ENCODE measurements around the gene POLR3E. TPM values are rescaled to one million over a fixed set of nuclear protein-coding genes. Genes with fewer than 3 reads are reported as not detected.
A peak's percentile ranks its signal among the peaks of the same experiment; 100 is the strongest.
"Not testable (repeated sequence)": the region's sequence is repeated elsewhere in the genome, so short reads cannot be mapped to it uniquely, and the experiment has no call there.

Gene POLR3E
- total RNA-seq, 1 donor from 2014 or later, result 31.0 TPM

- no peak for DNase-seq (ENCODE audit: low read depth in 2 of 2)
These were observed 63.9 kb downstream of the POLR3E start for GRCh38 chr16:22360963-22361659.

GRCh38 chr16:22364241-22364640, 67.0 kb downstream of the POLR3E start:
- DNase-seq (ENCODE audit: low read depth in 2 of 2), result no peak

- DNase-seq (ENCODE audit: low read depth in 2 of 2), result no peak
These were observed 69.2 kb downstream of the POLR3E start for GRCh38 chr16:22366371-22366770.

- no peak for DNase-seq (ENCODE audit: low read depth in 2 of 2)
These were observed 69.7 kb downstream of the POLR3E start for GRCh38 chr16:22366889-22367288.

- not testable (repeated sequence) for DNase-seq (ENCODE audit: low read depth in 2 of 2)
These were observed 71.1 kb downstream of the POLR3E start for GRCh38 chr16:22368200-22368826.

GRCh38 chr16:22369221-22369811, 72.1 kb downstream of the POLR3E start:
- DNase-seq (ENCODE audit: low read depth in 2 of 2), result peak in 1 of 2 donors; percentile 86

- peak; percentile 48 to 65 for DNase-seq (ENCODE audit: low read depth in 2 of 2)
These were observed 73.0 kb downstream of the POLR3E start for GRCh38 chr16:22370038-22370820.

- DNase-seq (ENCODE audit: low read depth in 2 of 2), result peak in 1 of 2 donors; percentile 36
These were observed 75.9 kb downstream of the POLR3E start for GRCh38 chr16:22372882-22373661.

- peak; percentile 36 to 52 for DNase-seq (ENCODE audit: low read depth in 2 of 2)
These were observed 76.6 kb downstream of the POLR3E start for GRCh38 chr16:22373662-22374310.

GRCh38 chr16:22374311-22375116, 77.3 kb downstream of the POLR3E start, which contains the start of gene CDR2:
Gene CDR2 (minus strand): TSS chr16:22374619. CDS start chr16:22374309, 310 bp downstream.
- DNase-seq (ENCODE audit: low read depth in 2 of 2), result peak; percentile 96 to 97

- peak; percentile 19 to 20 for DNase-seq (ENCODE audit: low read depth in 2 of 2)
These were observed 78.1 kb downstream of the POLR3E start for GRCh38 chr16:22375117-22375962.

GRCh38 chr16:22375963-22376640, 78.9 kb downstream of the POLR3E start:
- DNase-seq (ENCODE audit: low read depth in 2 of 2), result no peak

GRCh38 chr16:22379656-22380055, 82.4 kb downstream of the POLR3E start:
- no peak for DNase-seq (ENCODE audit: low read depth in 2 of 2)

- DNase-seq (ENCODE audit: low read depth in 2 of 2), result no peak
These were observed 83.3 kb downstream of the POLR3E start for GRCh38 chr16:22380529-22380928.

- peak in 1 of 2 donors; percentile 60 for DNase-seq (ENCODE audit: low read depth in 2 of 2)
These were observed 84.2 kb downstream of the POLR3E start for GRCh38 chr16:22381392-22381791.

- no peak for DNase-seq (ENCODE audit: low read depth in 2 of 2)
These were observed 86.6 kb downstream of the POLR3E start for GRCh38 chr16:22383827-22384226.

Measured in lung microvascular endothelial cell (primary cell).